ENCODE measurements around the gene KLHL29. TPM values are rescaled to one million over a fixed set of nuclear protein-coding genes. Genes with fewer than 3 reads are reported as not detected.

KLHL29 gene
- total and polyA plus RNA-seq, 10 of the 15 experiments (the other 5 are each of a cell fraction or from before 2014, with no cell fraction given), result 1.4 to 19.5 (median 6.1) TPM

- ATAC-seq, result no peak
- TF ChIP-seq HCFC1 (IDR thresholded peaks at IDR 0.05; ENCODE audit: low read length) (no peak), STAT3 (IDR thresholded peaks at IDR 0.05; ENCODE audit: low read depth, low read length) (no peak), IRF5 (IDR thresholded peaks at IDR 0.05; ENCODE audit: borderline replicate concordance) (no peak), FOXK2 (IDR thresholded peaks at IDR 0.05) (no peak), HDAC6 (IDR thresholded peaks at IDR 0.05; ENCODE audit: unreplicated experiment) (no peak), ZSCAN29 (IDR thresholded peaks at IDR 0.05) (no peak), PAX5 (IDR thresholded peaks at IDR 0.05; ENCODE audit: borderline replicate concordance, low read depth, low read length) (no peak), IRF3 (IDR thresholded peaks at IDR 0.05) (no peak), CHD4 (IDR thresholded peaks at IDR 0.05) (no peak), MEF2A (IDR thresholded peaks at IDR 0.05; ENCODE audit: insufficient read depth, low read depth, low read length) (no peak), ZNF384 (IDR thresholded peaks at IDR 0.05; ENCODE audit: borderline replicate concordance, low read depth, low read length) (no peak)
- ChIA-PET SMC1A (ENCODE audit: uncharacterized antibody, unreplicated experiment) (interaction anchor here (1.3 kb wide), 1 partner anchor 9 kb away, joined by 3 read pairs; no protein-coding TSS in a partner anchor), POLR2A (no interaction called here), CTCF (interaction anchor here (0.5 to 2.1 kb wide), 2 partner anchors 9 to 1590 kb away, joined by 6 read pairs; no protein-coding TSS in a partner anchor), RAD21 (ENCODE audit: unreplicated experiment) (no interaction called here)
- Histone ChIP-seq H3K4me2 (ENCODE audit: control insufficient read depth, insufficient read depth) (no peak overlapping the region), H3K36me3 (ENCODE audit: control insufficient read depth in 2 of 2, insufficient read depth in 2 of 2, low read length in 1 of 2) (peaks cover 0 to 18% of the 10 kb centered on the region in 2 experiments), H3K27ac (ENCODE audit: control insufficient read depth, insufficient read depth) (no peak overlapping the region), H4K20me1 (ENCODE audit: control insufficient read depth, insufficient read depth) (no peaks in the 10 kb centered on the region), H3K4me3 (no peak overlapping the region), H2AFZ (ENCODE audit: control insufficient read depth, low read depth, low read length) (no peak overlapping the region), H3K4me1 (ENCODE audit: control insufficient read depth, insufficient read depth, low read length) (no peaks in the 10 kb centered on the region), H3K79me2 (ENCODE audit: control insufficient read depth, insufficient read depth, low read length) (no peaks in the 10 kb centered on the region), H3K27me3 (replicated peaks in 1 of 2; ENCODE audit: control insufficient read depth in 2 of 2, insufficient read depth in 2 of 2, low read length in 1 of 2) (no peaks in the 10 kb centered on the region), H3K9me3 (replicated peaks; ENCODE audit: control insufficient read depth, insufficient read depth, low read length) (no peaks in the 10 kb centered on the region), H3K9ac (ENCODE audit: control insufficient read depth, insufficient read depth, low read length) (no peak overlapping the region)
- no peak for FAIRE-seq
- 92% methylated on average over 6 of the region's 6 CpGs for WGBS (ENCODE audit: insufficient coverage, insufficient replicate concordance, low lambda C conversion rate, missing lambda C conversion rate)
- no peak for DNase-seq (ENCODE audit: low read depth, low spot score)
- in situ Hi-C loops (cut with MboI) (no loop called here), intact Hi-C loops (cut with micrococcal nuclease; ENCODE audit: unreplicated experiment) (no loop called here)
- no TSS peak for BruUV-seq (replicated peaks)
These were observed 372.9 kb downstream of the KLHL29 start for GRCh38 chr2:23757686-23758433.
